ENCODE data around the gene PARD6B. TPM values are rescaled to one million over a fixed set of nuclear protein-coding genes. Genes with fewer than 3 reads are reported as not detected.

PARD6B gene
- total RNA-seq, 2 experiments from 2014 or later, result 4.4 to 6.1 TPM

- Histone ChIP-seq H3K9me2 (ENCODE audit: insufficient read depth, low read length) (no peaks in the 10 kb centered on the region), H3K79me2 (ENCODE audit: insufficient read depth, low read depth, low read length) (no peaks in the 10 kb centered on the region), H3K4me1 (ENCODE audit: insufficient read depth, low read length, poor library complexity, severe bottlenecking) (no peaks in the 10 kb centered on the region), H3K4me2 (ENCODE audit: low read length) (no peak overlapping the region), H3K4me3 (ENCODE audit: low read depth, low read length, poor library complexity, severe bottlenecking) (no peak overlapping the region), H3K9me3 (ENCODE audit: low read length) (no peaks in the 10 kb centered on the region), H2AFZ (ENCODE audit: low read length) (no peak overlapping the region), H3K27ac (ENCODE audit: low read depth, low read length, poor library complexity, severe bottlenecking) (no peak overlapping the region), H3K36me3 (ENCODE audit: insufficient read depth, low read length) (no peaks in the 10 kb centered on the region), H4K20me1 (ENCODE audit: insufficient read depth, low read length) (no peaks in the 10 kb centered on the region)
- CTCF ChIA-PET (ENCODE audit: unreplicated experiment), result no interaction called here
- intact Hi-C loops (cut with micrococcal nuclease; ENCODE audit: unreplicated experiment), result no loop called here
- no peak for DNase-seq (ENCODE audit: low spot score)
- BruUV-seq (replicated peaks), result no TSS peak
- POLR2A ChIA-PET, result no interaction called here
- TF ChIP-seq EZH2phosphoT487 (IDR thresholded peaks at IDR 0.05; ENCODE audit: borderline replicate concordance, low read depth, low read length) (no peak), CTCF (conservative IDR thresholded peaks at IDR 0.05; ENCODE audit: low read length) (no peak)
Observed at GRCh38 chr20:50704971-50705370, 26.4 kb upstream of the PARD6B start.

GRCh38 chr20:50708845-50709635 lies 22.3 kb upstream of the PARD6B start:
- Histone ChIP-seq H3K36me3 (ENCODE audit: insufficient read depth, low read length) (no peaks in the 10 kb centered on the region), H3K4me1 (ENCODE audit: insufficient read depth, low read length, poor library complexity, severe bottlenecking) (no peaks in the 10 kb centered on the region), H2AFZ (ENCODE audit: low read length) (no peak overlapping the region), H3K4me3 (ENCODE audit: low read depth, low read length, poor library complexity, severe bottlenecking) (no peak overlapping the region), H3K4me2 (ENCODE audit: low read length) (no peak overlapping the region), H4K20me1 (ENCODE audit: insufficient read depth, low read length) (no peaks in the 10 kb centered on the region), H3K9me3 (ENCODE audit: low read length) (no peaks in the 10 kb centered on the region), H3K27ac (ENCODE audit: low read depth, low read length, poor library complexity, severe bottlenecking) (no peak overlapping the region), H3K9me2 (ENCODE audit: insufficient read depth, low read length) (no peaks in the 10 kb centered on the region), H3K79me2 (ENCODE audit: insufficient read depth, low read depth, low read length) (no peaks in the 10 kb centered on the region)
- POLR2A ChIA-PET, result interaction anchor here (0.7 kb wide), 1 partner anchor 98 kb away, joined by 3 read pairs; no protein-coding TSS in a partner anchor
- no peak for TF ChIP-seq CTCF (conservative IDR thresholded peaks at IDR 0.05; ENCODE audit: low read length)
- TF ChIP-seq EZH2phosphoT487 (IDR thresholded peaks at IDR 0.05; ENCODE audit: borderline replicate concordance, low read depth, low read length), result no peak
- CTCF ChIA-PET (ENCODE audit: unreplicated experiment), result no interaction called here
- no TSS peak for BruUV-seq (replicated peaks)
- DNase-seq (ENCODE audit: low spot score), result no peak
- intact Hi-C loops (cut with micrococcal nuclease; ENCODE audit: unreplicated experiment), result no loop called here

- Histone ChIP-seq H3K9me2 (ENCODE audit: insufficient read depth, low read length) (no peaks in the 10 kb centered on the region), H3K4me3 (ENCODE audit: low read depth, low read length, poor library complexity, severe bottlenecking) (no peak overlapping the region), H3K9me3 (ENCODE audit: low read length) (no peaks in the 10 kb centered on the region), H2AFZ (ENCODE audit: low read length) (no peak overlapping the region), H3K36me3 (ENCODE audit: insufficient read depth, low read length) (no peaks in the 10 kb centered on the region), H3K27ac (ENCODE audit: low read depth, low read length, poor library complexity, severe bottlenecking) (no peak overlapping the region), H3K4me2 (ENCODE audit: low read length) (no peak overlapping the region), H3K79me2 (ENCODE audit: insufficient read depth, low read depth, low read length) (no peaks in the 10 kb centered on the region), H4K20me1 (ENCODE audit: insufficient read depth, low read length) (no peaks in the 10 kb centered on the region), H3K4me1 (ENCODE audit: insufficient read depth, low read length, poor library complexity, severe bottlenecking) (no peaks in the 10 kb centered on the region)
- TF ChIP-seq CTCF (conservative IDR thresholded peaks at IDR 0.05; ENCODE audit: low read length) (no peak), EZH2phosphoT487 (IDR thresholded peaks at IDR 0.05; ENCODE audit: borderline replicate concordance, low read depth, low read length) (no peak)
- no TSS peak for BruUV-seq (replicated peaks)
- DNase-seq (ENCODE audit: low spot score), result no peak
- intact Hi-C loops (cut with micrococcal nuclease; ENCODE audit: unreplicated experiment), result no loop called here
- ChIA-PET POLR2A (interaction anchor here (0.7 kb wide), 1 partner anchor 98 kb away, joined by 3 read pairs; no protein-coding TSS in a partner anchor), CTCF (ENCODE audit: unreplicated experiment) (no interaction called here)
Observed at GRCh38 chr20:50709636-50709973, 21.8 kb upstream of the PARD6B start.
